ENCODE measurements around the gene OPCML.

OPCML gene

DNA sequence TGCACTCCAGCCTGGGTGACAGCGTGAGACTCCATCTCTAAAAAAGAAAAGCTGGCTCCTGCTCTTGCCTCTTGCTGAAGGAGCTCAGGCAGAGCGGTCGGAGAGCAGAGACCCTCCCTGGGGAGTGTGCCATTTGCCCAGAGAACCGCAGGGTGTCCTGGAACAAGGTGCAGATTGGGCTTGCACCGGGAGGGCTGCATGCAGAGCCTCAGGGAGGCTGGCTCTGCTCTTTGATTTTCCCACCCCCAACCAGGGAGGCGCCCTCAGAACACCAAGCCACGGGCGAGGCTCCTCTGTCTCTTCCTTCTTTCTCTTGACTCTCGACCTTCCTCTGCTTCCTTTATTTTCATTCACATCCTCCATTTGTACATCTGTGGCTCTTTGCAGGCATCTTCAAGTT lies 889.1 kb downstream of the OPCML start:
- no peaks in the 10 kb centered on the region for H3K9me3 ChIP-seq (ENCODE audit: control insufficient read depth, low read length)
- no peak overlapping the region for H3K27ac ChIP-seq (ENCODE audit: insufficient read depth, low read depth, low read length, poor library complexity, severe bottlenecking)
- no peak overlapping the region for H3K4me3 ChIP-seq (ENCODE audit: insufficient read depth, low read depth, low read length)
- H3K27me3 ChIP-seq (ENCODE audit: control insufficient read depth, insufficient read depth, low read length, poor library complexity, severe bottlenecking), result no peaks in the 10 kb centered on the region
- H3K4me1 ChIP-seq (ENCODE audit: control insufficient read depth, insufficient read depth, low read length), result peaks cover 11% of the 10 kb centered on the region
- no peaks in the 10 kb centered on the region for H3K36me3 ChIP-seq (ENCODE audit: control insufficient read depth, insufficient read depth, low read length)
- 44 to 46% methylated on average over 9 of the region's 9 CpGs for WGBS, 2 experiments

DNA sequence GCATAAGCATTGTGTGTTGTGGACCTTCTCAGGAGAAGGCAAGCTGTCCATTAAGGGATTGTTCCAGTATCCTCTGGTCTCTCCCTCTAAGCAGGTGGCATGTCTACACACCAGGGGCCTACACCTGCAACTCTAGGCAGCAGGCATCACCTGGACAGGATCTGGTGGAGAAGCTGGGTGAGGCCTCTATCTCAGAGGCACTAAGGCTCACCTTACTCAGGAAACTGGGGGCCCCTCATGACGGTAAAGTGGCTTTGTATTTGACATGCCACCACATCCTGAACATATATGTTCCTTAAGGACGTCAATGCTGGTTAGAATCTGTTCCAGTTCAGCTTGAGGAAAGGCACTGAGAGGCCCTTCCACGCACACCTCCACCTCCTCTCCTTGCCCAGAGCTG lies 891.3 kb downstream of the OPCML start:
- H3K36me3 ChIP-seq (ENCODE audit: control insufficient read depth, insufficient read depth, low read length), result no peaks in the 10 kb centered on the region
- H3K4me3 ChIP-seq (ENCODE audit: insufficient read depth, low read depth, low read length), result no peak overlapping the region
- H3K27ac ChIP-seq (ENCODE audit: insufficient read depth, low read depth, low read length, poor library complexity, severe bottlenecking), result no peak overlapping the region
- WGBS, 2 experiments, result 94 to 96% methylated on average over 3 of the region's 3 CpGs
- no peaks in the 10 kb centered on the region for H3K27me3 ChIP-seq (ENCODE audit: control insufficient read depth, insufficient read depth, low read length, poor library complexity, severe bottlenecking)
- H3K4me1 ChIP-seq (ENCODE audit: control insufficient read depth, insufficient read depth, low read length), result peaks cover 11% of the 10 kb centered on the region
- H3K9me3 ChIP-seq (ENCODE audit: control insufficient read depth, low read length), result no peaks in the 10 kb centered on the region

GRCh38 chr11:132639986-132640385 lies 892.3 kb downstream of the OPCML start:
- Histone ChIP-seq H3K27ac (ENCODE audit: insufficient read depth, low read depth, low read length, poor library complexity, severe bottlenecking) (no peak overlapping the region), H3K4me1 (ENCODE audit: control insufficient read depth, insufficient read depth, low read length) (peaks cover 11% of the 10 kb centered on the region), H3K4me3 (ENCODE audit: insufficient read depth, low read depth, low read length) (no peak overlapping the region), H3K9me3 (ENCODE audit: control insufficient read depth, low read length) (no peaks in the 10 kb centered on the region), H3K27me3 (ENCODE audit: control insufficient read depth, insufficient read depth, low read length, poor library complexity, severe bottlenecking) (no peaks in the 10 kb centered on the region), H3K36me3 (ENCODE audit: control insufficient read depth, insufficient read depth, low read length) (no peaks in the 10 kb centered on the region)
- WGBS, 2 experiments, result 84 to 89% methylated on average over 6 of the region's 6 CpGs

DNA sequence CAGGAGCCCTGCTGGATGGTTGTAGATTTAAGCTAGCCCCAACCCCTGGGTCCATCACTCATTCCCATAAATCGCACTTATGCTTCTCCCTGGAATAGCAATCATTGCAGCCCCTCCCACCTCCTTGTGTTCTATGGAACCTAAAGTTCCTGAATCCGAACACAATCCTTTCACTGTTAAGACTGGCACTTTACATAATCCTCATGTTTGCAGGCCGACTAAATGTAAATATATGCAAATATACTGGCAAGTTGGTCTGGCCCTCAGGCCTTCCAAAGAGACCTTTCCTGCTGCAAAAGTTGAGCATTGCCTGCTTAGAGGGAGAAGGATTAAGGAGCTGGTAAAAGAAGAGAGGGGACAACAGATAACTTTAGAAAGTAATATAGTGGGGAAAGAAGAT lies 892.9 kb downstream of the OPCML start:
- Histone ChIP-seq H3K9me3 (ENCODE audit: control insufficient read depth, low read length) (no peaks in the 10 kb centered on the region), H3K4me3 (ENCODE audit: insufficient read depth, low read depth, low read length) (no peak overlapping the region), H3K27ac (ENCODE audit: insufficient read depth, low read depth, low read length, poor library complexity, severe bottlenecking) (no peak overlapping the region), H3K4me1 (ENCODE audit: control insufficient read depth, insufficient read depth, low read length) (peaks cover 11% of the 10 kb centered on the region), H3K27me3 (ENCODE audit: control insufficient read depth, insufficient read depth, low read length, poor library complexity, severe bottlenecking) (no peaks in the 10 kb centered on the region), H3K36me3 (ENCODE audit: control insufficient read depth, insufficient read depth, low read length) (no peaks in the 10 kb centered on the region)
- WGBS, 2 experiments, result 72 to 74% methylated on average over 3 of the region's 3 CpGs

- WGBS, 2 experiments, result no CpG with 5 or more reads among the region's 1 CpG
- Histone ChIP-seq H3K27ac (ENCODE audit: insufficient read depth, low read depth, low read length, poor library complexity, severe bottlenecking) (no peak overlapping the region), H3K9me3 (ENCODE audit: control insufficient read depth, low read length) (no peaks in the 10 kb centered on the region), H3K36me3 (ENCODE audit: control insufficient read depth, insufficient read depth, low read length) (no peaks in the 10 kb centered on the region), H3K27me3 (ENCODE audit: control insufficient read depth, insufficient read depth, low read length, poor library complexity, severe bottlenecking) (no peaks in the 10 kb centered on the region), H3K4me3 (ENCODE audit: insufficient read depth, low read depth, low read length) (no peak overlapping the region), H3K4me1 (ENCODE audit: control insufficient read depth, insufficient read depth, low read length) (peaks cover 6% of the 10 kb centered on the region)
Observed at GRCh38 chr11:132638423-132638822, 893.9 kb downstream of the OPCML start.

GRCh38 chr11:132636523-132636922 lies 895.8 kb downstream of the OPCML start:
- Histone ChIP-seq H3K4me1 (ENCODE audit: control insufficient read depth, insufficient read depth, low read length) (no peaks in the 10 kb centered on the region), H3K9me3 (ENCODE audit: control insufficient read depth, low read length) (no peaks in the 10 kb centered on the region), H3K4me3 (ENCODE audit: insufficient read depth, low read depth, low read length) (no peak overlapping the region), H3K36me3 (ENCODE audit: control insufficient read depth, insufficient read depth, low read length) (no peaks in the 10 kb centered on the region), H3K27me3 (ENCODE audit: control insufficient read depth, insufficient read depth, low read length, poor library complexity, severe bottlenecking) (no peaks in the 10 kb centered on the region), H3K27ac (ENCODE audit: insufficient read depth, low read depth, low read length, poor library complexity, severe bottlenecking) (no peak overlapping the region)
- WGBS, 2 experiments, result 97 to 100% methylated on average over 3 to 4 of the region's 4 CpGs

DNA sequence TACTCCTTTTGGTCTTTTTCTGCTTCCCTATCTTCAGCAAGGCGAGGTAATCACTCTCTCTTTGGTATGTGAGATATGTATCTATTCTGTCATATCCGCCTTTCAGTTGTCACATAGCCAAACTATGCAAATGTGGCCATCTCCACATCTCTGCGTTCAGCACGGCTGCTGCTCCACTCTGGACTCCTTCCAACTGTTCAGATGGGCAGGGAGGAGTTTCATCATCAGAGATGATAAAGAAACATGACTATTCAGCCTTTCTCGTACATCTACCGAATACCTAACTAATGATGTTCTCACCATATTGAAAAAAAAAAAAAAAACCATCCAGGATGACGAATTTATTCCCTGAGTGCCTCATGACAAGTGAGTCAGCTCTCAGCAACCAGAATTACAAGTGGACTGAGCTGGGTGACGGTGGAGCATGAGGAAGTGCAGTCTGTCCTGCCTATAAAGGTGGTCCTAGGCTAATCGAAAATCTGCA lies 899.6 kb downstream of the OPCML start:
- H3K4me1 ChIP-seq (ENCODE audit: control insufficient read depth, insufficient read depth, low read length), result no peaks in the 10 kb centered on the region

DNA sequence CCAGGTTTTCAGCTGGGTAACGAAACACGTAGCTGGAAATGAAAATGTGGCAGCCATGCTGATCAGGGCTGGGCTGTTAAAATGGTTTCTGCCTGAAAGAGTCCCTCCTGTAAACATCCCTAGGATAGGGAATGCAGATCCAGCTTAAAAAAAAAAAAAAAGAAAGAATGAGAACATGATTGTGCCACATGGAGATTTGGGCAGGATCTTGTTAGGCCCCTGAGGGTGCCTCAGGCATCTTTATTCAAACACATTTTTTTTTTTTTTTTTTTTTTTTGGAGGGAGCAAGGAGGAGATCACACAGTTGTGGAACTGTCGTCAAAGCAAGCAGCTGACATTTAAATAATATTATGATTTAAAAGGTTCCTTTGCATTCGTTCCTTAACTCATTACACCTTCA lies 900.3 kb downstream of the OPCML start:
- H3K4me1 ChIP-seq (ENCODE audit: control insufficient read depth, insufficient read depth, low read length), result no peaks in the 10 kb centered on the region
- 97 to 100% methylated on average over 3 of the region's 4 CpGs for WGBS, 2 experiments
- no peaks in the 10 kb centered on the region for H3K36me3 ChIP-seq (ENCODE audit: control insufficient read depth, insufficient read depth, low read length)
- peaks cover 2% of the 10 kb centered on the region for H3K9me3 ChIP-seq (ENCODE audit: control insufficient read depth, low read length)
- no peak overlapping the region for H3K4me3 ChIP-seq (ENCODE audit: insufficient read depth, low read depth, low read length)
- no peaks in the 10 kb centered on the region for H3K27me3 ChIP-seq (ENCODE audit: control insufficient read depth, insufficient read depth, low read length, poor library complexity, severe bottlenecking)
- no peak overlapping the region for H3K27ac ChIP-seq (ENCODE audit: insufficient read depth, low read depth, low read length, poor library complexity, severe bottlenecking)

More for the DNA sequence above, 899.6 kb downstream of the OPCML start:
- Histone ChIP-seq H3K27ac (ENCODE audit: insufficient read depth, low read depth, low read length, poor library complexity, severe bottlenecking) (no peak overlapping the region), H3K4me3 (ENCODE audit: insufficient read depth, low read depth, low read length) (no peak overlapping the region), H3K27me3 (ENCODE audit: control insufficient read depth, insufficient read depth, low read length, poor library complexity, severe bottlenecking) (no peaks in the 10 kb centered on the region), H3K9me3 (ENCODE audit: control insufficient read depth, low read length) (peaks cover 2% of the 10 kb centered on the region), H3K36me3 (ENCODE audit: control insufficient read depth, insufficient read depth, low read length) (no peaks in the 10 kb centered on the region)
- 87 to 89% methylated on average over 9 of the region's 9 CpGs for WGBS, 2 experiments

DNA sequence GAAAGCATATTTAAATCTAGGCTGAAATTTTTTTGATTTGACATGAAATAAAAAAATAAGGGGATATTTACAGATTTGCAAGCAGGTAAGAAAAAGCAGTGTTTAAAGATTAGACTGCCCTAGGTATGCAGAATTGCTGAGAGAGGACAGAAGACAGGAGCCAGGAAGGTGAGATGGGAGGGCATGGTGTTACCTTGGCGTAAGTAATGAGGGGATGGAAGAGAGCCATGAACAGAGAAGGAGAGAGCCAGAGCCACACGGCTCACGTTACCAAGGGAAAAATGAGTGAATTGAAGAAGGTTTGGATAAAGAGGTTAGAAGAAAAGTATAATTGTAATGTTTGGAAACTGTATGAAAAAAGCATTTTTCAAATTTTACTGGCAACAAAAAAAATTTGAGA lies 904.3 kb downstream of the OPCML start:
- 95 to 96% methylated on average over 3 of the region's 3 CpGs for WGBS, 2 experiments
- H3K4me1 ChIP-seq (ENCODE audit: control insufficient read depth, insufficient read depth, low read length), result no peaks in the 10 kb centered on the region
- no peak overlapping the region for H3K27ac ChIP-seq (ENCODE audit: insufficient read depth, low read depth, low read length, poor library complexity, severe bottlenecking)
- no peaks in the 10 kb centered on the region for H3K36me3 ChIP-seq (ENCODE audit: control insufficient read depth, insufficient read depth, low read length)
- peaks cover 2% of the 10 kb centered on the region for H3K9me3 ChIP-seq (ENCODE audit: control insufficient read depth, low read length)
- H3K4me3 ChIP-seq (ENCODE audit: insufficient read depth, low read depth, low read length), result no peak overlapping the region
- H3K27me3 ChIP-seq (ENCODE audit: control insufficient read depth, insufficient read depth, low read length, poor library complexity, severe bottlenecking), result no peaks in the 10 kb centered on the region

GRCh38 chr11:132626446-132626845 lies 905.9 kb downstream of the OPCML start:
- H3K27me3 ChIP-seq (ENCODE audit: control insufficient read depth, insufficient read depth, low read length, poor library complexity, severe bottlenecking), result no peaks in the 10 kb centered on the region
- H3K4me3 ChIP-seq (ENCODE audit: insufficient read depth, low read depth, low read length), result no peak overlapping the region
- no peak overlapping the region for H3K27ac ChIP-seq (ENCODE audit: insufficient read depth, low read depth, low read length, poor library complexity, severe bottlenecking)
- H3K36me3 ChIP-seq (ENCODE audit: control insufficient read depth, insufficient read depth, low read length), result no peaks in the 10 kb centered on the region
- H3K4me1 ChIP-seq (ENCODE audit: control insufficient read depth, insufficient read depth, low read length), result no peaks in the 10 kb centered on the region
- peaks cover 2% of the 10 kb centered on the region for H3K9me3 ChIP-seq (ENCODE audit: control insufficient read depth, low read length)
- 86 to 100% methylated on average over 1 of the region's 2 CpGs for WGBS, 2 experiments

DNA sequence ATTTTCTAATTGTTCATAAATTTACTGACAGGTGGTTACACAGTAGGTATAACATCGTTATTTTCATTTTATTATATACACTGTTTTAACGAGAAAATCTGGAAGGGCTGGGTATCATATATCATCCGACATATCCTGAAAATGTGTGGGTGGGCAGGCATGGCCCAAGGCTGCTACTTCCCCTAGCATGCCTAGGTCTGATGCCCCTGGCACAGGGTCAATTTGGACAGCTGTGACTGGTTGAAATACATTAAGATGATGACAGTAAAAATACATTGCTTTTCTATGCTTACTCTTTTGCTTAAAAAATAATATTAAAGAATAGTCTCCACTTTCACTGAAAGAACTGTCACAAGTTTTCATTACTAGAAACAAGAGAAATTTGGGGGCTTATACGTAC lies 908.8 kb downstream of the OPCML start:
- no peaks in the 10 kb centered on the region for H3K4me1 ChIP-seq (ENCODE audit: control insufficient read depth, insufficient read depth, low read length)
- H3K9me3 ChIP-seq (ENCODE audit: control insufficient read depth, low read length), result no peaks in the 10 kb centered on the region
- H3K27ac ChIP-seq (ENCODE audit: insufficient read depth, low read depth, low read length, poor library complexity, severe bottlenecking), result no peak overlapping the region
- H3K27me3 ChIP-seq (ENCODE audit: control insufficient read depth, insufficient read depth, low read length, poor library complexity, severe bottlenecking), result no peaks in the 10 kb centered on the region
- H3K36me3 ChIP-seq (ENCODE audit: control insufficient read depth, insufficient read depth, low read length), result no peaks in the 10 kb centered on the region
- WGBS, 2 experiments, result 96 to 97% methylated on average over 2 to 4 of the region's 4 CpGs
- no peak overlapping the region for H3K4me3 ChIP-seq (ENCODE audit: insufficient read depth, low read depth, low read length)
